ENCODE measurements around the gene ATAD3C.
"Not testable (repeated sequence)": the region's sequence is repeated elsewhere in the genome, so short reads cannot be mapped to it uniquely, and the experiment has no call there.

GRCh38 chr1:1452365-1452739 lies 2.9 kb downstream of the ATAD3C start:
- TF ChIP-seq SETDB1 (IDR thresholded peaks at IDR 0.05; ENCODE audit: insufficient read length, low read length); ZNF423 (tag by site-specific recombination; IDR thresholded peaks at IDR 0.05): not testable (repeated sequence)
- TF ChIP-seq, protein P1, sequence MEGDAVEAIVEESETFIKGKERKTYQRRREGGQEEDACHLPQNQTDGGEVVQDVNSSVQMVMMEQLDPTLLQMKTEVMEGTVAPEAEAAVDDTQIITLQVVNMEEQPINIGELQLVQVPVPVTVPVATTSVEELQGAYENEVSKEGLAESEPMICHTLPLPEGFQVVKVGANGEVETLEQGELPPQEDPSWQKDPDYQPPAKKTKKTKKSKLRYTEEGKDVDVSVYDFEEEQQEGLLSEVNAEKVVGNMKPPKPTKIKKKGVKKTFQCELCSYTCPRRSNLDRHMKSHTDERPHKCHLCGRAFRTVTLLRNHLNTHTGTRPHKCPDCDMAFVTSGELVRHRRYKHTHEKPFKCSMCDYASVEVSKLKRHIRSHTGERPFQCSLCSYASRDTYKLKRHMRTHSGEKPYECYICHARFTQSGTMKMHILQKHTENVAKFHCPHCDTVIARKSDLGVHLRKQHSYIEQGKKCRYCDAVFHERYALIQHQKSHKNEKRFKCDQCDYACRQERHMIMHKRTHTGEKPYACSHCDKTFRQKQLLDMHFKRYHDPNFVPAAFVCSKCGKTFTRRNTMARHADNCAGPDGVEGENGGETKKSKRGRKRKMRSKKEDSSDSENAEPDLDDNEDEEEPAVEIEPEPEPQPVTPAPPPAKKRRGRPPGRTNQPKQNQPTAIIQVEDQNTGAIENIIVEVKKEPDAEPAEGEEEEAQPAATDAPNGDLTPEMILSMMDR (tag by site-specific recombination; IDR thresholded peaks at IDR 0.05) = not testable (repeated sequence)

Measured in HEK293 (cell line).